Bronchial epithelial cell (primary cell): ENCODE results near the gene TUBAL3. TPM values are rescaled to one million over a fixed set of nuclear protein-coding genes. Genes with fewer than 3 reads are reported as not detected.

Experiments used
- DNase-seq: peaks from one replicate; pipeline ENCODE4 v3.0.0-alpha.2; 2010; ENCODE audit warnings: low read depth
- FAIRE-seq: peaks from 2 replicates; lab custom pipeline; 2011; peaks lifted over from hg19 to GRCh38; lab: Jason Lieb, UNC
- H3K27me3 ChIP-seq: 2 replicates; pipeline ENCODE4 v1.5.1; 2011; ENCODE audit warnings: low read length; ENCODE audit not compliant: control insufficient read depth, insufficient read depth
- H3K36me3 ChIP-seq: 2 replicates; pipeline ENCODE4 v1.5.1; 2011; ENCODE audit warnings: low read length; ENCODE audit not compliant: control insufficient read depth, insufficient read depth
- H3K4me3 ChIP-seq: 2 replicates; pipeline ENCODE4 v1.5.1; 2011; ENCODE audit warnings: mild to moderate bottlenecking, low read depth, low read length, control low read depth
- CTCF ChIP-seq: IDR thresholded peaks from 2 replicates; pipeline ENCODE4 v1.5.1; 2011; ENCODE audit warnings: mild to moderate bottlenecking, moderate library complexity, low read length, control low read depth, inconsistent platforms; ENCODE audit not compliant: insufficient read depth, severe bottlenecking
- total RNA-seq: library from RNA; depleted of rRNA; stranded (reverse); fragments of >200 nt; gene quantifications from 2 replicates; pipeline ENCODE4 v1.2.1, GENCODE V29; 2014

TUBAL3 gene
- total RNA-seq, 1 donor from 2014 or later, result 0.26 TPM

DNA sequence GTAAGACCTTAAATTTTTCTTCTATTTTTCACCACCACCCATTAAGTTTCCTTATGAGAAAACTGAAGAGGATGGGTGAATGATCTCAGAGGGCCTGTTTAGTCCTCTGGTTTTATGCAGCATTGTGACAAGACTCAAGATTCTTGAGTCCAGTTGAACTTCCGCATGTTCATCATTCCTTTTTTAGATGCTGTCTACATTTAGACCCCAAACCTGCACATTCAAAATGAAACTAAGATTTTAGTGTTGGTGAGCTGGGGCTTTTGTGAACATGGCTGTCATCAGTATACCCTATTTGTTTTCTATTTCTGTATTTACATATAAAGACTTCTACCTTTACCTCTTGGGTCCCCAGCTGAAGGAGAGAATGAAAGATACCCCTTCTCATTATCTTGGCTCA, 38.8 kb upstream of the TUBAL3 start:
- DNase-seq (no peak), FAIRE-seq (no peak)
- no peaks in the 10 kb centered on the region for H3K27me3 ChIP-seq
- H3K36me3 ChIP-seq, result no peaks in the 10 kb centered on the region
- TF ChIP-seq CTCF, result no peak
- no peak overlapping the region for H3K4me3 ChIP-seq

- no peak overlapping the region for H3K4me3 ChIP-seq
- DNase-seq (no peak), FAIRE-seq (no peak)
- no peak for TF ChIP-seq CTCF
- H3K36me3 ChIP-seq, result no peaks in the 10 kb centered on the region
- H3K27me3 ChIP-seq, result no peaks in the 10 kb centered on the region
Observed at GRCh38 chr10:5442990-5443370, 38.4 kb upstream of the TUBAL3 start.

- H3K27me3 ChIP-seq, result no peaks in the 10 kb centered on the region
- no peak for FAIRE-seq
- peak; percentile 71 for DNase-seq
- peak; percentile 45 for TF ChIP-seq CTCF
- H3K4me3 ChIP-seq, result no peak overlapping the region
- H3K36me3 ChIP-seq, result no peaks in the 10 kb centered on the region
Observed at GRCh38 chr10:5442065-5442989, 37.7 kb upstream of the TUBAL3 start.

- DNase-seq (no peak), FAIRE-seq (no peak)
- Histone ChIP-seq H3K4me3 (no peak overlapping the region), H3K36me3 (no peaks in the 10 kb centered on the region), H3K27me3 (no peaks in the 10 kb centered on the region)
- no peak for TF ChIP-seq CTCF
Observed at GRCh38 chr10:5441106-5441505, 36.5 kb upstream of the TUBAL3 start.

GRCh38 chr10:5440206-5440605, 35.6 kb upstream of the TUBAL3 start:
- TF ChIP-seq CTCF, result no peak
- Histone ChIP-seq H3K36me3 (no peaks in the 10 kb centered on the region), H3K4me3 (no peak overlapping the region), H3K27me3 (no peaks in the 10 kb centered on the region)
- no peak for FAIRE-seq
- no peak for DNase-seq
